SH-SY5Y (cell line): Measurements from ENCODE around the gene SLC37A1.

Experiments
- GATA2 ChIP-seq: IDR thresholded peaks from 2 replicates; pipeline ENCODE4 v1.6.1; 2011; ENCODE audit warnings: mild to moderate bottlenecking, low read depth, low read length
- GATA3 ChIP-seq: IDR thresholded peaks from 2 replicates; pipeline ENCODE4 v1.6.1; 2011; ENCODE audit warnings: low read depth, mild to moderate bottlenecking, low read length, moderate library complexity

GRCh38 chr21:42562816-42563215 is 49.2 kb downstream of the SLC37A1 start:
- TF ChIP-seq GATA2 (no peak), GATA3 (no peak)
